PC-9 (cell line): ENCODE results near the gene GHITM. TPM values are rescaled to one million over a fixed set of nuclear protein-coding genes. Genes with fewer than 3 reads are reported as not detected.
"Not testable (repeated sequence)": the region's sequence is repeated elsewhere in the genome, so short reads cannot be mapped to it uniquely, and the experiment has no call there.

Experiments
- BruUV-seq: library from RNA; stranded (reverse); fragments of 400-500 nt; replicated peaks from 2 replicates; lab custom pipeline; 2021; lab: Mats Ljungman, UMichigan
- CTCF ChIA-PET: fragments of 300-600 bp; sonication (Branson Sonifier 250); formaldehyde crosslinking; loops from one replicate; lab custom pipeline; 2022; ENCODE audit warnings: antibody characterized with exemption; lab: Charles Lee
- POLR2A ChIA-PET: fragments of 300-600 bp; sonication (Branson Sonifier 250); formaldehyde crosslinking; loops from one replicate; lab custom pipeline; 2022; ENCODE audit warnings: antibody characterized with exemption; ENCODE audit not compliant: unreplicated experiment; lab: Charles Lee
- DNase-seq, 2 experiments: peaks; one replicate each; pipeline versions ENCODE4 v3.0.0 to v3.0.0-alpha.2; 2015 to 2022; ENCODE audit warnings: mixed read lengths in 1 of 2
- H2AFZ ChIP-seq: fragments of 200-600 bp; sonication (generic); 2 replicates; pipeline ENCODE4 v1.8.1; 2017; ENCODE audit warnings: antibody characterized with exemption
- H3F3A ChIP-seq: fragments of 200-600 bp; sonication (generic); 2 replicates; pipeline ENCODE4 v1.8.1; 2017; ENCODE audit warnings: antibody characterized with exemption, mild to moderate bottlenecking, low read depth; ENCODE audit not compliant: insufficient read depth
- H3K27ac ChIP-seq: fragments of 200-600 bp; sonication (generic); 2 replicates; pipeline ENCODE4 v1.6.1; 2016; ENCODE audit warnings: mixed run types
- H3K27me3 ChIP-seq: fragments of 200-600 bp; sonication (generic); 2 replicates; pipeline ENCODE4 v1.6.1; 2016; ENCODE audit warnings: low read depth, mixed run types; ENCODE audit not compliant: insufficient read depth
- H3K36me3 ChIP-seq: fragments of 200-600 bp; sonication (generic); 2 replicates; pipeline ENCODE4 v1.6.1; 2016; ENCODE audit warnings: low read depth, mixed run types
- H3K4me1 ChIP-seq: fragments of 200-600 bp; sonication (generic); replicated peaks from 2 replicates; pipeline ENCODE4 v1.6.1; 2016; ENCODE audit warnings: mixed run types; ENCODE audit not compliant: insufficient read depth
- H3K4me2 ChIP-seq: fragments of 200-600 bp; sonication (generic); 2 replicates; pipeline ENCODE4 v1.6.1; 2017; ENCODE audit warnings: mixed run types
- H3K4me3 ChIP-seq: fragments of 200-600 bp; sonication (generic); 2 replicates; pipeline ENCODE4 v1.6.1; 2016; ENCODE audit warnings: mixed run types
- H3K79me2 ChIP-seq: fragments of 200-600 bp; sonication (generic); 2 replicates; pipeline ENCODE4 v1.6.1; 2017; ENCODE audit warnings: low read depth, mixed run types
- H3K9me2 ChIP-seq: fragments of 200-600 bp; sonication (generic); 2 replicates; pipeline ENCODE4 v1.8.1; 2017; ENCODE audit warnings: mild to moderate bottlenecking; ENCODE audit not compliant: insufficient read depth
- H3K9me3 ChIP-seq: fragments of 200-600 bp; sonication (generic); 2 replicates; pipeline ENCODE4 v1.8.1; 2016; ENCODE audit warnings: low read depth; ENCODE audit not compliant: insufficient read depth
- H4K20me1 ChIP-seq: fragments of 200-600 bp; sonication (generic); 2 replicates; pipeline ENCODE4 v1.8.1; 2017; ENCODE audit not compliant: insufficient read depth
- EZH2 ChIP-seq: fragments of 200-600 bp; sonication (generic); IDR thresholded peaks from 2 replicates; pipeline ENCODE4 v1.8.0; 2017; ENCODE audit warnings: antibody characterized with exemption, low read depth
- intact Hi-C: fragments of 100-400 bp; cut with micrococcal nuclease; formaldehyde crosslinking; loops from one replicate; pipeline ENCODE4 v1.10.0; 2022; ENCODE audit not compliant: unreplicated experiment
- total RNA-seq: library from RNA; stranded (reverse); gene quantifications from 2 replicates; pipeline ENCODE4 v1.2.3, GENCODE V29; 2021
- TF ChIP-seq, protein P1 (sequence below): fragments of 200-600 bp; sonication (generic); conservative IDR thresholded peaks from 2 replicates; pipeline ENCODE4 v1.6.1; 2017; ENCODE audit warnings: mixed run types, antibody characterized with exemption, mild to moderate bottlenecking, moderate library complexity

The GHITM gene
- total RNA-seq, 1 experiment from 2014 or later = 291 TPM

DNA sequence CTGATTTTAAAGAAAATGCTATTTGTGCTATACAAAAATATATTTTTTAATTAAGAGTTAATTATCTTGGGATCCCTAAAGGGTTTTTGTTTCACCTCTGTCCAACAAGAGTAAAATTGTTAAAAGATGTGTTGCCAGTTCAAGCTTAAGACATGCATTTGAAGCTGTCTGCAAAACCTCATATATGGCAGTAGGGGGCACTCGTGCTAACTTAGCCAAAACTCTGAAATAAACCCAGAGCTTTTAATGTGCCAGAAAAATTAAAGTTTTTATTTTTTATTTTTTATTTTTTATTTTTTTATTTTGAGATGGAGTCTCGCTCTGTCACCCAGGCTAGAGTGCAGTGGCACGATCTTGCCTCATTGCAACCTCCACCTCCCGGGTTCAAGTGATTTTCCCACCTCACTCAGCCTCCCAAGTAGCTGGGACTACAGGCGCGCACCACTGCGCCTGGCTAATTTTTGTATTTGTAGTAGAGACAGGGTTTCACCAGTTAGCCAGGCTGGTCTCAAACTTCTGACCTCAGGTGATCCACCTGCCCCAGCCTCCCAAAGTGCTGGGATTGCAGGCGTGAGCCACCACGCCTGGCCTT is 8.8 kb downstream of the GHITM start:
- H3K27me3 ChIP-seq, POLR2A ChIA-PET, H3K79me2 ChIP-seq, H3K4me2 ChIP-seq, H2AFZ ChIP-seq, H3K27ac ChIP-seq, BruUV-seq, H3K4me1 ChIP-seq, H3K4me3 ChIP-seq, H3K9me3 ChIP-seq, H3K9me2 ChIP-seq: not testable (repeated sequence)
- H3K36me3 ChIP-seq = peaks cover 82% of the 10 kb centered on the region
- intact Hi-C loops = loop anchor here (1.0 kb wide), 1 partner anchor 389 kb away; no protein-coding TSS in a partner anchor
- TF ChIP-seq, protein P1, sequence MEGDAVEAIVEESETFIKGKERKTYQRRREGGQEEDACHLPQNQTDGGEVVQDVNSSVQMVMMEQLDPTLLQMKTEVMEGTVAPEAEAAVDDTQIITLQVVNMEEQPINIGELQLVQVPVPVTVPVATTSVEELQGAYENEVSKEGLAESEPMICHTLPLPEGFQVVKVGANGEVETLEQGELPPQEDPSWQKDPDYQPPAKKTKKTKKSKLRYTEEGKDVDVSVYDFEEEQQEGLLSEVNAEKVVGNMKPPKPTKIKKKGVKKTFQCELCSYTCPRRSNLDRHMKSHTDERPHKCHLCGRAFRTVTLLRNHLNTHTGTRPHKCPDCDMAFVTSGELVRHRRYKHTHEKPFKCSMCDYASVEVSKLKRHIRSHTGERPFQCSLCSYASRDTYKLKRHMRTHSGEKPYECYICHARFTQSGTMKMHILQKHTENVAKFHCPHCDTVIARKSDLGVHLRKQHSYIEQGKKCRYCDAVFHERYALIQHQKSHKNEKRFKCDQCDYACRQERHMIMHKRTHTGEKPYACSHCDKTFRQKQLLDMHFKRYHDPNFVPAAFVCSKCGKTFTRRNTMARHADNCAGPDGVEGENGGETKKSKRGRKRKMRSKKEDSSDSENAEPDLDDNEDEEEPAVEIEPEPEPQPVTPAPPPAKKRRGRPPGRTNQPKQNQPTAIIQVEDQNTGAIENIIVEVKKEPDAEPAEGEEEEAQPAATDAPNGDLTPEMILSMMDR = peak; percentile 88
- peaks cover 25% of the 10 kb centered on the region for H3F3A ChIP-seq
- peak in 1 of 2 experiments; percentile 55 for DNase-seq
- CTCF ChIA-PET = interaction anchor here (1.0 to 1.9 kb wide), 2 partner anchors 9 to 389 kb away, joined by 4 to 7 read pairs; no protein-coding TSS in a partner anchor
- peaks cover 56% of the 10 kb centered on the region for H4K20me1 ChIP-seq

DNA sequence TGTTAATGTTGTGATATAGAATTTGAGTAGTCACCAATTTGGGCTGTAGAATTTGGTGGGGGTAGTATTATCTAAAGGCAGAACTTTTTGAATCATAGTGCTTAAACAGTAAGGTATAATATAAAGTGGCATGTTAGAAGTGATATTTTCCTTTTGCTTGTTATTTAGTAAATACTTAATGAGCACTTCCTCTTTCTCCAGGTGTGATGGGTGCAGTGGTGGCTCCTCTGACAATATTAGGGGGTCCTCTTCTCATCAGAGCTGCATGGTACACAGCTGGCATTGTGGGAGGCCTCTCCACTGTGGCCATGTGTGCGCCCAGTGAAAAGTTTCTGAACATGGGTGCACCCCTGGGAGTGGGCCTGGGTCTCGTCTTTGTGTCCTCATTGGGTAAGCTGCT is 10.5 kb downstream of the GHITM start:
- Histone ChIP-seq H3K4me1 (no peaks in the 10 kb centered on the region), H3K9me3 (no peaks in the 10 kb centered on the region), H3K36me3 (peaks cover 79% of the 10 kb centered on the region), H3K9me2 (no peaks in the 10 kb centered on the region), H3K79me2 (no peaks in the 10 kb centered on the region), H3K4me3 (no peak overlapping the region), H3F3A (peaks cover 25% of the 10 kb centered on the region), H3K4me2 (no peak overlapping the region), H4K20me1 (peaks cover 55% of the 10 kb centered on the region), H3K27me3 (no peaks in the 10 kb centered on the region), H3K27ac (no peak overlapping the region), H2AFZ (no peak overlapping the region)
- DNase-seq = no peak
- TF ChIP-seq, protein P1 = no peak
- no peak for TF ChIP-seq EZH2
- intact Hi-C loops = no loop called here
- BruUV-seq = no TSS peak
- ChIA-PET CTCF (no interaction called here), POLR2A (no interaction called here)

DNA sequence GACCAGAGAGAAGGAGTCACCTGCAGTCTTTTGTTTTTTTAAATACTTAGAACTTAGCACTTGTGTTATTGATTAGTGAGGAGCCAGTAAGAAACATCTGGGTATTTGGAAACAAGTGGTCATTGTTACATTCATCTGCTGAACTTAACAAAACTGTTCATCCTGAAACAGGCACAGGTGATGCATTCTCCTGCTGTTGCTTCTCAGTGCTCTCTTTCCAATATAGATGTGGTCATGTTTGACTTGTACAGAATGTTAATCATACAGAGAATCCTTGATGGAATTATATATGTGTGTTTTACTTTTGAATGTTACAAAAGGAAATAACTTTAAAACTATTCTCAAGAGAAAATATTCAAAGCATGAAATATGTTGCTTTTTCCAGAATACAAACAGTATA is 13.5 kb downstream of the GHITM start:
- Histone ChIP-seq H3K9me3 (no peaks in the 10 kb centered on the region), H3F3A (peaks cover 22% of the 10 kb centered on the region), H3K27me3 (no peaks in the 10 kb centered on the region), H3K79me2 (no peaks in the 10 kb centered on the region), H3K4me3 (no peak overlapping the region), H3K36me3 (peaks cover 57% of the 10 kb centered on the region), H2AFZ (no peak overlapping the region), H3K9me2 (no peaks in the 10 kb centered on the region), H3K27ac (no peak overlapping the region), H3K4me1 (no peaks in the 10 kb centered on the region), H4K20me1 (peaks cover 47% of the 10 kb centered on the region), H3K4me2 (no peak overlapping the region)
- DNase-seq = no peak
- ChIA-PET POLR2A (no interaction called here), CTCF (no interaction called here)
- TF ChIP-seq, protein P1 = no peak
- no peak for TF ChIP-seq EZH2
- BruUV-seq = TSS peak; percentile 3
- intact Hi-C loops = no loop called here
